ENCODE data around the gene PPP6R2. TPM values are rescaled to one million over a fixed set of nuclear protein-coding genes. Genes with fewer than 3 reads are reported as not detected.
"Not testable (repeated sequence)": the region's sequence is repeated elsewhere in the genome, so short reads cannot be mapped to it uniquely, and the experiment has no call there.

The PPP6R2 gene
- total RNA-seq, 1 donor from 2014 or later = 67.0 TPM

DNA sequence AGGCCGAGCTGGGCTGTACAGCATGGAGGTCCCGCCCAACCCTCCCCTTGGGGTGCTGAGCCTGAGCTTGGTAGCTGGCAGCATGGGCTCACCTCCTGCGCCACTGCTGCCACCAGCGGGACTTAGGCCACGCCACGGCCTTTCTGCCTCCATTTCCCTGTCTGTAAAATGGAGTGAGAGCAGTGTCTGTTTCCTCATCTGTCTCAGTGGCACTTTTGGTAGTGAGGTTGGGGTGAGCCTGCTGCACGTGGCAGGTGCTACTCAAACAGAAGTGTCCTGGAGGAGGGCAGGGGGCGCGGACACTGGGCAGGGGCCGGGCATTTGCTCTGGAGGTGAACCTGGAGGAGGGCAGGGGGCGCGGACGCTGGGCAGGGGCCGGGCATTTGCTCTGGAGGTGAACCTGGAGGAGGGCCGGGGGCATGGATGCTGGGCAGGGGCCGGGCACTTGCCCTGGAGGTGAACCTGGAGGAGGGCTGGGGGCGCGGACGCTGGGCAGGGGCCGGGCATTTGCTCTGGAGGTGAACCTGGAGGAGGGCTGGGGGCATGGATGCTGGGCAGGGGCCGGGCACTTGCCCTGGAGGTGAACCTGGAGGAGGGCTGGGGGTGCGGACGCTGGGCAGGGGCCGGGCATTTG lies 89.9 kb downstream of the PPP6R2 start:
- DNase-seq = not testable (repeated sequence)

DNA sequence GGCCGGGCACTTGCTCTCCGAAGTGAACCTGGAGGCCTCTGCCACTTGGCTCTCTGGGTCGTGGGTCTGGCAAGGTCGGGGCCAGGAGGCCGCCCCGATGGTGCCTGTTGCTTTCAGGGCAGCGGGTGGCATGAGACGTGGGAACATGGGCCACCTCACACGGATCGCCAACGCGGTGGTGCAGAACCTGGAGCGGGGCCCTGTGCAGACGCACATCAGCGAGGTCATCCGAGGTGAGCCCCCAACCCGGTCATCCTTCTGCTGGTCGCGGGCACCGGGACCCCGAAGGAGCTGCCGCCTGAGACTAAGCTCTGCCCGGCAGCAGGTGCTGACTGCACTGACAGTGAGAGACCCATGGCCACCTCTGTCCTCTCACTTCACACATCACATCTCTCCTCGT lies 91.7 kb downstream of the PPP6R2 start:
- no peak for DNase-seq

DNA sequence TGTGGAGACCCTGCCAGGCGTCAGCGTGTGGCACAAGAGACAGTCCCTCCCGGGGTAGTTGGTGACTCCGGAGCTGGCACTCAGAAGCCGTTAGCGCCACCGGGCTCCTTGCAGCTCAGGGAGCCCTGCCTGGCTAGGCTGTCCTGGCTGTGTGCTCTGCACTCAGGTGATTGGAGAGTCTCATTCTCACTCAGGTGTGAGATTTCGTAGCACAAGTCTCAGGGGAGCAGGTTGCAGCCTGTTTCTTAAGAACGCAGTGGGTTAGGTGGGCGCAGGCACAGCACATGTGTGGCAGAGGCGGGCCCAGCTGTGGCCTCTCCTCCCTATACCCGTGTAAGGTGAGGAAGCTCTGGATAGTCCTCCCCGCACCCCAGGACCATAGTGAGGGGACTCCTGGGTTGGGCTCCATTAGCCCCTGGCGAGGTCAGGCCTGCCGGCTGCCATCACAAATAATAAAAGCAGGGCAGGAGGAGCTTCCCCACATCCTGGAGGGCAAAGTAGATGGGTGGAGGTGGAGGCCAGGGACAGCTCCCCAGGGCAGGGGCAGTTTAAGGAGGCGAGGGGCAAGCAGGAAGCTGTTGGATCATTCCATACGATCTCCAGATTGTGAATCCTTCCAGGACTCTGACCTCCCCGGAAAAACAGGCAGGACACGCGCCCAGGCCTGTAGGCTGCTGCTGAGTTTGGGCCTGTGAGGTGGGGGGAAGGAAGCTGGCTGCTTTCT lies 92.3 kb downstream of the PPP6R2 start:
- DNase-seq = no peak

DNA sequence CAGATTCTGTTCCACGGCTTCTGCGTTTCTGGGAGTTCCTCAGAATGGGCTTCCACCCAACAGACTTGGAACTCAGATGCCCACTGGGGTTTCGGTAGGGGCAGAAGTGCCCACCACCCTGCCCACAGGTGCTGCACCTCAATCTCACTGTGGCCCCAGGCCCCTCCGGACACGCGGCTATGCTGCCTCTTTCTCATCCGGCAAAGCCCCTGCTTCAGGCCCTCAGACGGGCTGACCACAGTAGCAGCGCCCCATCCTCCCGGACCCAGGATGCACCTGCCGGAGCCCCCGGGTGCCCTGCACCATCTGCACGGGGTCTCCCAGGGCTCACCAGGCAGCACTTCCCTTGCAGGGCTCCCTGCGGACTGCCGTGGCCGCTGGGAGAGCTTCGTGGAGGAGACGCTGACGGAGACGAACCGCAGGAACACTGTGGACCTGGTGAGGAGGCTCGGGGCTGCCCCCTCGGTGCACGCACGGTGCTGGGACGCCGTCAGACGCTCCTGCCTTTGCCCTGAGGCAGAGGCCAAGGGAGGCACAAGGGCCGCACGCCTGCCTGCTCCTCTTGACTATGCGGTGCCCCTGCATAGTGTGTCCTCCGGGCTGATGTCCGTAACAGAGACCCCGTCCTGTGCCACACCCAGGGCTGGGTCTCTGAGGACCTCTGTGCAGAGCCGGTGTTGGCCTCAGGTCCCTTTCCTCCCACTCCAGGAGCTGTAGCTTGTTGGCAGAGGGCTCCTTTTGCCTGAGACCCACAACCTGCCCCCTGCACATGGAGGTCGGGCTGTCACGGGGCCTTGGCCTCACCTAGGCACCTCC lies 93.1 kb downstream of the PPP6R2 start:
- no peak for DNase-seq

DNA sequence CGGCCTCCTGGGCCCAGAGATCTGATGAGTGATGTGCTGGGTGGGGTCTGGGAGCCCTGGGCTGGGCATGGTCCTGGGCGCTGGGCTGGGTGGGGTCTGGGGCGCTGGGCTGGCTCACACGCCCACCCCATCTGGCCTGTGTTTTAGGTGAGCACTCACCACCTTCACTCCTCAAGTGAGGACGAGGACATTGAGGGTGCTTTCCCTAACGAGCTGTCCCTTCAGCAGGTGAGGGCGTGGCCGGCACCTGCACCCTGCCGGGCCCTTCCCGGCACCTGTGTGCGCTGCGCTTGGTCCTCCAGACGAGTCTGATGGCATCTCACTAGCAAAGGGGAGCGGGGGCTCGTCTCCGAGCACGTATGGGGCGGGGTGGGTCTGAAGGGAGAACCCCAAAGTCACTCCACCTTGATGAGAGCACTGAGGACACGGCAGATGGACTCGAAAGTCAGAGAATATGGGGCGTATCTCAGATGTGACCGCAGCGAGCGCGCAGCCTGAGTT lies 93.8 kb downstream of the PPP6R2 start:
- DNase-seq = no peak

DNA sequence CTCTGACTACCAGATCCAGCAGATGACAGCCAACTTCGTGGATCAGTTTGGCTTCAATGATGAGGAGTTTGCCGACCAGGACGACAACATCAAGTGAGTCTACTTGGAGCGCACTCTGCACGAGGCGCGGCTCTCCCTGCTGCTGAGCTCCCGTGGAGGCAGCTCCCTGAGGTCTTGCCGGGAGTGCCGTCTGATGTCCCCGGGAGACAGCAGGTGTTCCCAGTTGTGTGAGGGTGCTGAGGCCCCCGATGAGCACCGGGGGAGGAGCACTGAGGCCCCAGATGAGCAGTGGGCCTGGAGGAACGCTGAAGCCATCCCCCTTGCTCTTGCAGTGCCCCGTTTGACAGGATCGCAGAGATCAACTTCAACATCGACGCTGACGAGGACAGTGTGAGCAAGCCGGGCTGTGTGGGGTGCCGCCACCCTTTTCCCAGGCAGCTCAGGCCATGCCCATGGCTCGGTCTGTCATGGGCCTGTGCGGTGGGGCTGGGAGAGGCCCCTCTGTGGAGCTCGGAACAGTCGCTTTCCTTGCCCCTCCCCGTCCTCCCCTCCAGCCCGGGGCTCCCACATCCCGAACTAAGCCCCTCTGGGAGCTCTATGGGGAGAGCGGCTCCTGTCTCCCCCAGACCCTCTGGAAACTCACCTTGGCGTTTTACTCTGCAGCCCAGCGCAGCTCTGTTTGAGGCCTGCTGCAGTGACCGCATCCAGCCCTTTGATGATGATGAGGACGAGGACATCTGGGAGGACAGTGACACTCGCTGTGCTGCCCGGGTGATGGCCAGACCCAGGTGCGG lies 94.6 kb downstream of the PPP6R2 start:
- DNase-seq = no peak

DNA sequence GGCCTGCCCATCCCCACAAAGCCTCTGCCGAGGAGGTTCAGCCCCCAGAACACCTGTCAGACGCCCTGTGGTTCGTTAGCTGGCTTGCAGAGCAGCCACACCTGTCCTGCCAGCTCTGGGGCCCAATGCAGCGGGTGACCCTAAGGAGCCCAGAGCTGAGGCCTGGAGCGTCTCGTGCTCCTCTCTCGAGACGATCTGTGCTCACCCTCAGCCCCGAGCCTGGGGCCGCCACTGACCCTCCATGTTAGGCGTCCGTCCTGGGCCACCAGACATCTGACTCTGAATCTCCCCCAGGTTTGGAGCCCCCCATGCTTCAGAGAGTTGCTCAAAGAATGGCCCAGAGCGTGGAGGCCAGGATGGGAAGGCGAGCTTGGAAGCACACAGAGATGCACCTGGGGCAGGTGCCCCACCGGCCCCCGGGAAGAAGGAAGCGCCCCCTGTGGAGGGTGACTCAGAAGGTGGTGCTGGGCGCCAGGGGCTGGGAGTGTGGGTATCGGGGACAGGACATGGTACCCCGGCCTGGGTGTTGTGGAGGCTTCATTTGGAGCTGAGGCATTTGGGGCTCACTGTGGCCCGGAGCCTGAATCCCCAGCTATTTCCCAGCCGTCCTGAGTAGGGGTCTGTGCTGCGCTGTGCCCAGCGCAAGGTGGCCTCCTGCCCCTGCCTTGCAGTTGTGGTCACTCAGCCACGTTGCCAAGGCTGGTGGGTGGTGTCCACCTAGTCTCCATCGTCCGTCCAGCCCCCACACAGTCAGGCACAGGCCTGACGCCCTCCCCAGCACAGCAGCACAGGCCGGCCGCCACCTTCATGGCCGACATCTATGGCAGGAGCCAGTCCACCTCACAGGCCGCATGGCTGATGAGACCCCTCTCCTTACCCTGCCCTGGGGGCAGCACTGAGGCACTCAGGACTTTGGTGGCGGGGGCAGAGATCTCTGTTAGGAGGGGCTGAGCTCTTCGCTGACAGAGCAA lies 95.5 kb downstream of the PPP6R2 start:
- no peak for DNase-seq

DNA sequence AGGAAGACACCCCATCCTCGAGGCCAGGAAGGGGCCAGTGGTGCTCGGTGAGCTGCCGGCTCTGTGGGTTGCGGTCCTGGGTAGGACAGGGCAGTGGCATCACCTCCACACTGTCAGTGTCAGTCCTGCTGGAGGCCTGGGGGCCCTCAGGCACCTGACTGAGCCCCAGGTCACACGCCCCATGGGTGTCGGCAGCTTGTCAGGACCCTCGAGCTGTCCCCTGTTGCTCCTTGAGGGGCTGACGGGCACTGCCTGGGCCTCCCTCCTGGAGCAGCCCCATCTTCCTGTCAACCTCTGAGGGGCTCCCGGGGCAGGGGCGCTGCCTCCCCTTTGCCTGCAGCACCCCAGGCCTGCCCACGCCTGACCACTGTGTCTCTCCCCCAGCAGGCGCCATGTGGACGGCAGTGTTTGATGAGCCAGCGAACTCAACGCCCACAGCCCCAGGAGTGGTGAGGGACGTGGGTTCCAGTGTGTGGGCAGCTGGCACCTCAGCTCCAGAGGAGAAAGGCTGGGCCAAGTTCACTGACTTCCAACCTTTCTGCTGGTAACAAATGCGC lies 96.3 kb downstream of the PPP6R2 start:
- no peak for DNase-seq

DNA sequence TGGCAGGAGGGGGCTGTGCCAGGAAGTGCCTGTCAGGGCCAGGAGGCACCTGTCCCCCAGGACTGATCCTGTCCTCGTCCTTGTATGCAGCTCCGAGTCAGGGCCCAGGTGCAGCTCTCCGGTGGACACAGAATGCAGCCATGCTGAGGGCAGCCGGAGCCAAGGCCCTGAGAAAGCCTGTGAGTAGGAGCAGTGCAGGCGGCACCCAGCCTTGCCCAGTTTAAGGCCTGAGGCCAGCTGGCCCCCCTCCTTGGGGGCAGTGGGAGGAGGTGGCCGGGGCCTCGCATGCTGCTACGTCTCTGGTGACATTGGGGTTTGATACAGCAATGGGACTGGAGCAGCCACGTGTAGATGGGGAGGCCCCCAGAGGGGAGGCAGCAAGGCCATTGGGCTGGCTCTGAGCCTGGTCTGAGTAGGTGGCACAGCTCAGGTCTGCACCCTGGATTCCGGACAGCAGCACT lies 96.8 kb downstream of the PPP6R2 start:
- DNase-seq = no peak

DNA sequence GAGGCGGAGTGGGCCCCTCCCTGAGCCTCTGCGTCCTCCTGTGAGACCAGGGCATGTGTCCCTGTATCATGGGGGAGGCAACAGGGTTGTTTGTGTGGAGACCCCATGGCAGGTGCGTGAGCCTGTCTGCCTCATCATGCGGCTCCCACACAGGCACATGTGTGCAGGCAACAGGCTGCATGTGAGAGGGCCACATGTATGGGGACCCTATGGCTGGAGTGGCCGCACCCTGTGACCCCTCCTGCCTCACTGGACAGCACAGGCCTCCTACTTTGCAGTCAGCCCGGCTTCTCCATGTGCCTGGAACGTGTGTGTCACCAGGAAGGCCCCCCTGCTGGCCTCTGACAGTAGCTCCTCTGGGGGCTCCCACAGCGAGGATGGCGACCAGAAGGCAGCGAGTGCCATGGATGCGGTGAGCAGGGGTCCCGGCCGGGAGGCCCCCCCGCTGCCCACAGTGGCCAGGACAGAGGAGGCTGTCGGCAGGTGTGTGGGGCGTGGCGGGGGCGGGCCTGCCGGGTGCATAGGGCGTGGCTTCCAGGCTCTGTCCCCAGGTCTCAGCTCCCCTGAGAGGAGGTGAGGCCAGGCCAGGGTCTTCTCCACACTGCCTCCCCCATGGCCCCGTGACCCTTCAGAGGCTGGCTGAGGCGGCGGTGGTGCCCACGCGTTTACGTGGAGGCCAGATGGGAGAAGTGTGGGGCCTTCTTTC lies 97.6 kb downstream of the PPP6R2 start:
- no peak for DNase-seq

DNA sequence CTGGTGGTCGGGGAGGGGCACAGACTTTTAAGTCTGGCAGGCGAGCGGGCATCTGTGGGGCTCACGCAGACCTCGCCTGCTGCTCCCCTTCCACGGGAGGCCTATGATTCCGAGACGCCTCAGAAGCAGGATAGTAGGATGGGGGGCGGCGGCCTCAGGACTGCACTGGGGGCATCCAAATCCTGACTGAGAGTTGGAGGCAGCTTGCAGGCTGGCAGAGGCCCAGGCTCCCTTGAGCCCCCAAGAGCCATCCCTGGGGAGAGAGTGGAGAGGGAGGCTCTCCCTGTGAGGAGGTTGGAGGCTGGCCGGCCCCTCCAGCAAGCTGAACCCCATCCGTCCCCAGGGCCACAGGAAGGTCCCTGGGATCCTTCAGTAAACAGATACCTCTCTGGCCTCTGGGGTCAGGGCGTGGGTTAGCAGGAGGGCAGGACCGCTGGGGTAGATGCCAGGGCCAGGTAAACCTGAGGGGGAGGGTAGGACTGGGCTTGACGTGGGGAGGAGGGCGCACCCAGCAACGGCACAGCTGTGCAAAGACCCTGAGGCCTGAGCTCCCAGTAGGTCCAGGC lies 98.4 kb downstream of the PPP6R2 start:
- no peak for DNase-seq

DNA sequence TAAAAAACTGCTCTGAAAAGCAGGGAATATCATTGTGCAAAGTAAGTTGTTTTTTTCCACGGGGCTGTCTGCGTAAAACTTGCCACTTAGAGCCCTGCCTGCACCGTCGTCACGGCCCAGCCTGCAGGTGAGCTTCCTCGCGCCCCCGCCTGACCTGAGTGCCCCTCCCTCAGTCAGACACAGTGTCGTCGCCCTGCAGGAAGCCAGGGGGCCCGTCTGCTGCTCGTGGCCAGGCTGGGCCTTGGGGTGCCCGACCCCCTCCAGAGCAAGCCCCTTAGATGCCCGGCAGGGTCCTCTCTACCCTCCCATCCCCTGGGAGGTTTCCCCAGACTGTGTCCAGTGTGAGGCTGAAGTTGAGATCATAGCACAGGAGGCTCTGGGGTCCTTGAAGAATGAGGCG lies 100.1 kb downstream of the PPP6R2 start:
- no peak for DNase-seq

DNA sequence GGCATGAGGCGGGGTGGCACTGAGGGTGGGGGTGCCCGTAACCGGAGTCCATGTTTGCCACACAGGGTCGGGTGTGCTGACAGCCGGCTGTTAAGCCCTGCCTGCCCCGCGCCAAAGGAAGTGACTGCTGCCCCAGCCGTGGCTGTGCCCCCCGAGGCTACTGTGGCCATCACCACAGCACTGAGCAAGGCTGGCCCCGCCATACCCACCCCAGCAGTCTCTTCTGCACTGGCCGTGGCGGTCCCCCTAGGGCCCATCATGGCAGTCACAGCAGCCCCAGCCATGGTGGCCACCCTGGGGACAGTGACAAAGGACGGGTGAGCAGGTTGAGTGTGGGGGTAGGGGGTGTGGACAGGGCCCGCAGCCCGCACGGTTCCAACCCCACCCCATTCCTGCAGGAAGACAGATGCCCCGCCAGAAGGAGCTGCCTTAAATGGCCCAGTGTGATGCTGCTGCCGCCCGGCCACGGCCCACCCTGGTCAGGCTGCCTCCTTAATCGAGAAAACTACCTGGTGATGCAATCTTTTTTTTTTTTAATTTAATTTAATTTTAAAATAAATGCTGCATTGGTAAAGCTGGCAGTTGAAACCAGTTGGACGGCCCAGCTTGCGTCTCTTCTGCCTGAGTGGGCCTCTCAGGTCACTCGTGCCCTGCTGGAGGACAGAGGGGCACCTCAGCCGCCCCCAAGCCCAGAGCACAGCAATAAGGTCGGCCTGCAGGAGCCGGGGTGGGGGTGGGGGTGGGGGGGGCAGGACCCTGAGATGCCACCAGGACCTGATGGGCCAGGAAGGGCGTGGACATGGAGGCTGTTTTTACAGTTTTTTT lies 100.9 kb downstream of the PPP6R2 start:
- no peak for DNase-seq

DNA sequence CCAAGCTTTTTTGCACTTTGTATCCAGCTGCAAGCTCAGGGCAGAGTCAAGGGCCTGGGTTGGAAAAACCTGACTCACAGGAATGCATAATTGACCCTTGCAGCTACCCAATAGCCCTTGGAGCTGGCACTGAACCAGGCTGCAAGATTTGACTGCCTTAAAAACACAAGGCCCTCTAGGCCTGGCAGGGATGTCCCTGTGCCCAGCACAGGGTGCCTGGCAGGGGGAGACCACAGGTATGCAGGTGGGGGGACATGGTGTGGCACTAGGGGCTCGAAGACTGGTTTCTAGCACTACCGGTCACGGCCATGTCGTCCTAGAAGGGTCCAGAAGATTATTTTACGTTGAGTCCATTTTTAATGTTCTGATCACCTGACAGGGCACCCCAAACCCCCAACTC lies 101.5 kb downstream of the PPP6R2 start:
- DNase-seq = peak; percentile 79

DNA sequence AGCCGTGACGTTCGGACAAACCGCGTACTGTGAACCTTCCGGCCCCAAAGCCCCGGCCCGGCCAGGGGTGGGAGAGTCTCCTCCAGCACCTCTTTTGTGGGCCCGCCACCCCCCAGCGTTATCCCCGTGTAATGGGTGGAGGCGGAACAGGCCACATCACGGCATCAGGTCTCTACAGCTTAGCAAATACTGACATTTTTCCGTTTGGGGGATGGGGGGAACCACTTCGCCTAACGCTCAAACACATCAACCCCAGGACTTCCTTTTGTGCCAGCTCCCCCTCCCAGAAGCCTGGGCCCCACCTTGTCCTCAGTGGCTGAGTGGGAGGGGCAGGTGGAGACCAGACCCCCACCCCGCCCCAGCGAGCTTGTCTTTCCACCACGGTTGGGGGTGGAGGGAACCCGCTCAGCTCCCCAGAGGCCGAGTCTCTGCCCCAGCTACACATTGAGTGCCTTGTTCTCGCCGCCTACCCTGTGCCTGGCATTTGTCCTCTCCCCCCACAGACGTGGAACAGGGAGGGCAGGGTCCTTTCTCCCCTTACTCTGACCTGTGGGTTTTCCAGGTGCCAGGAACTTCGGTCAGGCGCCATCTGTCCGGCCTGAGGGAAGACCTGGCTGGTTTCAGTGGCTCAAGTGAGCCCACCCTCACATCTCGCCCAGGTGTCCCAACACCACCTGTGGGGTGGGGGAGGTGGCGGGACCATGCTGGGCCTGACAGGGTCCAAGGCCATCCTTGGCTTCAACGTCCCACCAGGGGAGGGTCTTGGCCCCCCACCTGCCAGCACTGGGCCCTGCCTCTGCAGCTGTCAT lies 102.1 kb downstream of the PPP6R2 start:
- no peak for DNase-seq

DNA sequence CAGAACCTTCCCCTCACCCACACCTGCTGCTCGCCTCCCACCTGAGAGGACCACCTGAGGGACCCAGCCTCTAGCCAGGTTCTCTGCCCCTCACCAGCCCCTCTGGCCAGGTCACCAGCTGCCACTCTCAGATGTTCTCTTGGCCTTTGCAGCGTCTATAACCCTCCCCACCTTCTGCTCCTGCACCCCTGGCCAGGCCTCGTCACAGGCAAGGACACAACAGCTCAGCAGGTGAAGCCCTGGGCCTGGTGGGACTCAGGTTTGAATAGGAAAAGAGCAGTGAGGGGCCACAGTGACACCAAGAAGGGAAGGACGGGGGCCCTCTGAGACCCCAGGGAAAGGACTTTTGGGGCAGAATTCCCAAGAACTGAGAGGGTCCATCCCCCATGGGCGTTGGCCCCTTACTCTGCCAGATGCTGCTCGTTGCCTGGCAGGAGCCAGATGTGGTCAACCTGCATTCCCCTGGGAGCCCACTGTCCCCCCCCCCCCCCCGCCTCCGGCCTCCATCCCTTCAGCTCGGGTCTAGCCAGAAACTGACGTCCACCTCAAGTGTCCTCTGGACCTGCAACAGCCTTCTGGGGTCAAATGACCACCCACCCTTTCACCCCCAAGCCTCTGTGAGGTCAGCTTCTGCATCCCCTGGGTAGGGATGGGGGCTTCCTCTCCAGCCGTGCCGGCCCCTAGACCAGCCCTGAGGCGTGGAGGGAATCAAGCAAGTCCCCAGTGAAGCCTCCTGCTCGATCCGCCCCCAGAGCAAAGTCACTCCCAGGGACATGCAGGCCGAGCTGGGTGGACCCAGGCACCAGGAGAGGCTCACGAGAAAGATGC lies 103.0 kb downstream of the PPP6R2 start:
- DNase-seq = no peak

All from dermis blood vessel endothelial cell (primary cell).